Esophagus muscularis mucosa (tissue), 4 donors: ENCODE results near the gene DSCAM.

Experiments
- CTCF ChIP-seq, 3 experiments: fragments of 200-600 bp in 2 of 3; fragments of 450-650 bp in 1 of 3; sonication (generic) in 2 of 3; IDR thresholded peaks; one replicate each; pipeline ENCODE4 v1.5.1; 2017 to 2019; ENCODE audit warnings: antibody characterized with exemption in 3 of 3, mild to moderate bottlenecking in 2 of 3, moderate library complexity in 1 of 3
- EP300 ChIP-seq: sonication (generic); formaldehyde crosslinking; IDR thresholded peaks from one replicate; pipeline ENCODE4 v1.6.1; 2017; ENCODE audit warnings: antibody characterized with exemption
- POLR2A ChIP-seq: fragments of 450-650 bp; IDR thresholded peaks from one replicate; pipeline ENCODE4 v1.6.1; 2017; ENCODE audit warnings: antibody characterized with exemption, moderate library complexity, mild to moderate bottlenecking, low read depth
- POLR2AphosphoS5 ChIP-seq, 2 donors: sonication (generic); formaldehyde crosslinking; IDR thresholded peaks; one replicate each; pipeline ENCODE4 v1.6.1; 2017; ENCODE audit warnings: antibody characterized with exemption in 2 of 2

DNA sequence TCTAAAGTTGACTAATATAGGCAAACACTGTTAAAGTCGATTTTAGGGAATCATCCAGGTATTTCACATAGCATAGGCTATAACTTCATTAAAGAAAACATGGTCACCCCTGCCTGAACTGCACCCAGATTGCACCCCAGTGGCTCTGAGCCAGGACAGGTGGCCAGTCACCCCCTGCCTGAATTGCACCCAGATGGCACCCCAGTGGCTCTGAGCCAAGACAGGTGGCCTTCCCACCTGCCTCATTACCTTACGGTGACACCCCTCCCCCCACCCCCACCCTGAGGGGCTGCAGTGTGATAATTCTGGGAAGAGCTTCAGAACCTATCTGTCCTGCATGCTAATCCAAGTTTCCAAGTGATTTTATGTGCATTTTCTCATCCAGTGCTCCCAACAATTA, 78.9 kb downstream of the DSCAM start:
- TF ChIP-seq CTCF (IDR thresholded peaks at IDR 0.05): no peak
- no peak for TF ChIP-seq POLR2A
- no peak for TF ChIP-seq EP300
- TF ChIP-seq POLR2AphosphoS5 (IDR thresholded peaks at IDR 0.05): no peak
